Nephron (organoid): ENCODE measurements around the gene TRAPPC2L.

ENCODE experiments used
- H3K27ac Mint-ChIP-seq, 3 experiments: 2 replicates each; pipeline ENCODE4 v1.8.0; 2020; ENCODE audit warnings: mixed read lengths in 3 of 3, mild to moderate bottlenecking in 2 of 3, moderate library complexity in 1 of 3
- H3K27me3 Mint-ChIP-seq: 2 replicates; pipeline ENCODE4 v1.8.0; 2021; ENCODE audit warnings: low read depth, mild to moderate bottlenecking, moderate library complexity, mixed read lengths
- H3K36me3 Mint-ChIP-seq: 2 replicates; pipeline ENCODE4 v1.8.0; 2020; ENCODE audit warnings: low read depth, mixed read lengths
- H3K4me1 Mint-ChIP-seq: 2 replicates; pipeline ENCODE4 v1.8.0; 2020; ENCODE audit warnings: mixed read lengths
- H3K4me3 Mint-ChIP-seq, 3 experiments: 2 replicates each; pipeline ENCODE4 v1.8.0; 2020; ENCODE audit warnings: mild to moderate bottlenecking in 3 of 3, mixed read lengths in 3 of 3, moderate library complexity in 2 of 3
- H3K9me3 Mint-ChIP-seq: 2 replicates; pipeline ENCODE4 v1.8.0; 2020; ENCODE audit warnings: mixed read lengths
- CTCF ChIP-seq, 3 experiments: fragments of 200-600 bp; sonication (generic); IDR thresholded peaks; one replicate each; pipeline ENCODE4 v1.5.0; 2021; ENCODE audit warnings: antibody characterized with exemption in 3 of 3; ENCODE audit not compliant: unreplicated experiment in 3 of 3

TRAPPC2L gene

GRCh38 chr16:88856122-88856827 is 652 bp upstream of the TRAPPC2L start:
- TF ChIP-seq CTCF (IDR thresholded peaks at IDR 0.05; ENCODE audit: unreplicated experiment in 3 of 3), result no peak
- peaks cover 12% of the 10 kb centered on the region for H3K36me3 Mint-ChIP-seq
- no peaks in the 10 kb centered on the region for H3K27me3 Mint-ChIP-seq
- no peak overlapping the region for H3K27ac Mint-ChIP-seq
- peak overlapping the region; percentile 90 to 97 (median 95) for H3K4me3 Mint-ChIP-seq
- H3K9me3 Mint-ChIP-seq, result no peaks in the 10 kb centered on the region
- H3K4me1 Mint-ChIP-seq, result peaks cover 14% of the 10 kb centered on the region

- TF ChIP-seq CTCF (IDR thresholded peaks at IDR 0.05; ENCODE audit: unreplicated experiment in 3 of 3), result peak; percentile 54 to 69 (median 64)
- H3K27ac Mint-ChIP-seq, result peak overlapping the region; percentile 56 to 80 (median 70)
- peaks cover 5% of the 10 kb centered on the region for H3K36me3 Mint-ChIP-seq
- no peaks in the 10 kb centered on the region for H3K9me3 Mint-ChIP-seq
- peak overlapping the region; percentile 95 to 97 (median 97) for H3K4me3 Mint-ChIP-seq
- H3K4me1 Mint-ChIP-seq, result peaks cover 14% of the 10 kb centered on the region
- no peaks in the 10 kb centered on the region for H3K27me3 Mint-ChIP-seq
Observed at GRCh38 chr16:88857728-88858339, 907 bp downstream of the TRAPPC2L start.

GRCh38 chr16:88859381-88860091 is 2.6 kb downstream of the TRAPPC2L start:
- peaks cover 5% of the 10 kb centered on the region for H3K36me3 Mint-ChIP-seq
- no peak overlapping the region for H3K27ac Mint-ChIP-seq
- H3K27me3 Mint-ChIP-seq, result no peaks in the 10 kb centered on the region
- H3K4me1 Mint-ChIP-seq, result peaks cover 14% of the 10 kb centered on the region
- no peak for TF ChIP-seq CTCF (IDR thresholded peaks at IDR 0.05; ENCODE audit: unreplicated experiment in 3 of 3)
- no peaks in the 10 kb centered on the region for H3K9me3 Mint-ChIP-seq
- peak overlapping the region; percentile 41 to 68 (median 46) for H3K4me3 Mint-ChIP-seq

GRCh38 chr16:88861359-88861758 is 4.4 kb downstream of the TRAPPC2L start:
- no peak for TF ChIP-seq CTCF (IDR thresholded peaks at IDR 0.05; ENCODE audit: unreplicated experiment in 3 of 3)
- H3K36me3 Mint-ChIP-seq, result peaks cover 5% of the 10 kb centered on the region
- no peaks in the 10 kb centered on the region for H3K27me3 Mint-ChIP-seq
- H3K9me3 Mint-ChIP-seq, result no peaks in the 10 kb centered on the region
- H3K4me3 Mint-ChIP-seq, result no peak overlapping the region
- no peak overlapping the region for H3K27ac Mint-ChIP-seq
- peaks cover 7% of the 10 kb centered on the region for H3K4me1 Mint-ChIP-seq

- TF ChIP-seq CTCF (IDR thresholded peaks at IDR 0.05; ENCODE audit: unreplicated experiment in 3 of 3), result no peak
- H3K4me1 Mint-ChIP-seq, result peaks cover 2% of the 10 kb centered on the region
- H3K27me3 Mint-ChIP-seq, result peaks cover 3% of the 10 kb centered on the region
- H3K27ac Mint-ChIP-seq, result no peak overlapping the region
- no peaks in the 10 kb centered on the region for H3K9me3 Mint-ChIP-seq
- no peak overlapping the region for H3K4me3 Mint-ChIP-seq
- peaks cover 5% of the 10 kb centered on the region for H3K36me3 Mint-ChIP-seq
Observed at GRCh38 chr16:88862968-88863367, 6.0 kb downstream of the TRAPPC2L start.
